HCT116 (cell line): ENCODE data around the gene DNAJC18. TPM values are rescaled to one million over a fixed set of nuclear protein-coding genes. Genes with fewer than 3 reads are reported as not detected.

Experiments used
- ATAC-seq: fragments of 200-7000 bp; cut with Tn5 transposase; 2 replicates; pipeline ENCODE4 v1.9.1; 2020; ENCODE audit warnings: mild to moderate bottlenecking, moderate library complexity
- BruUV-seq: library from RNA; stranded (reverse); fragments of 400-500 nt; replicated peaks from 2 replicates; lab custom pipeline; 2021; lab: Mats Ljungman, UMichigan
- CTCF ChIA-PET: fragments of 300-600 bp; sonication (Branson Sonifier 250); formaldehyde crosslinking; loops from one replicate; lab custom pipeline; 2021; ENCODE audit warnings: antibody characterized with exemption; lab: Charles Lee
- POLR2A ChIA-PET: fragments of 300-600, 350-600 bp; sonication (Branson Sonifier 250); formaldehyde crosslinking; loops from one replicate; lab custom pipeline; 2021; ENCODE audit warnings: antibody characterized with exemption; lab: Charles Lee
- RAD21 ChIA-PET, 2 experiments: fragments of 300-600 bp; sonication (Branson Sonifier 250); formaldehyde crosslinking; loops; one replicate each; lab custom pipeline; 2023; ENCODE audit warnings: low total read pairs in 2 of 2; ENCODE audit not compliant: uncharacterized antibody in 2 of 2, unreplicated experiment in 2 of 2, low non-redundant PET in 1 of 2; lab: Charles Lee
- DNase-seq: peaks from one replicate; pipeline ENCODE4 v3.0.0-alpha.2; 2010; ENCODE audit warnings: low read depth, low spot score
- H2AFZ ChIP-seq: fragments of 200-600 bp; shearing (Covaris generic), sonication (generic); 2 replicates; pipeline ENCODE4 v1.6.1; 2017; ENCODE audit warnings: low read depth, mixed run types, mixed read lengths, antibody characterized with exemption, low read length; ENCODE audit not compliant: poor library complexity, severe bottlenecking
- H3K27ac ChIP-seq: 2 replicates; pipeline ENCODE4 v1.5.1; 2012; ENCODE audit warnings: low read depth, low read length
- H3K27me3 ChIP-seq: fragments of 200-600 bp; sonication (generic); 2 replicates; pipeline ENCODE4 v1.6.1; 2016; ENCODE audit warnings: mixed run types, low read length, mixed read lengths; ENCODE audit not compliant: insufficient read depth
- H3K36me3 ChIP-seq, 2 experiments: fragments of 200-500 bp in 1 of 2; fragments of 200-600 bp in 1 of 2; sonication (Bioruptor generic) in 1 of 2; sonication (generic) in 1 of 2; 2 replicates each; pipeline versions ENCODE4 v1.5.1 to v1.6.1; 2014 to 2016; ENCODE audit warnings: low read length in 2 of 2, inconsistent platforms in 1 of 2, mixed read lengths in 1 of 2, mixed run types in 1 of 2; ENCODE audit not compliant: insufficient read depth in 2 of 2, control insufficient read depth in 1 of 2
- H3K4me1 ChIP-seq, 2 experiments: fragments of 200-600 bp in 1 of 2; sonication (generic) in 1 of 2; 2 replicates each; pipeline versions ENCODE4 v1.5.1 to v1.6.1; 2012 to 2017; ENCODE audit warnings: low read length in 2 of 2, inconsistent platforms in 1 of 2, mild to moderate bottlenecking in 1 of 2, mixed read lengths in 1 of 2, mixed run types in 1 of 2, moderate library complexity in 1 of 2; ENCODE audit not compliant: insufficient read depth in 2 of 2, control insufficient read depth in 1 of 2
- H3K4me2 ChIP-seq: fragments of 200-600 bp; sonication (generic); 2 replicates; pipeline ENCODE4 v1.6.1; 2017; ENCODE audit warnings: mixed run types, low read length, mixed read lengths
- H3K4me3 ChIP-seq, 2 experiments: fragments of 200-600 bp in 1 of 2; sonication (generic) in 1 of 2; replicated peaks in 1 of 2; 2 replicates each; pipeline ENCODE4 v1.5.1; 2011 to 2016; ENCODE audit warnings: low read length in 2 of 2, control low read depth in 1 of 2, low read depth in 1 of 2, mild to moderate bottlenecking in 1 of 2, mixed read lengths in 1 of 2, mixed run types in 1 of 2
- H3K79me2 ChIP-seq: fragments of 200-600 bp; sonication (generic); 2 replicates; pipeline ENCODE4 v1.6.1; 2017; ENCODE audit warnings: mild to moderate bottlenecking, mixed run types, low read length, moderate library complexity, mixed read lengths; ENCODE audit not compliant: insufficient read depth
- H3K9ac ChIP-seq: fragments of 200-600 bp; sonication (generic); 2 replicates; pipeline ENCODE4 v1.6.1; 2016; ENCODE audit warnings: low read length, mixed read lengths
- H3K9me2 ChIP-seq: fragments of 200-600 bp; sonication (generic), shearing (Covaris generic); 2 replicates; pipeline ENCODE4 v1.6.1; 2017; ENCODE audit warnings: mixed run types, mild to moderate bottlenecking, moderate library complexity; ENCODE audit not compliant: insufficient read depth
- H3K9me3 ChIP-seq, 2 experiments: fragments of 200-500 bp in 1 of 2; fragments of 200-600 bp in 1 of 2; sonication (Bioruptor generic) in 1 of 2; sonication (generic) in 1 of 2; 2 replicates each; pipeline ENCODE4 v1.6.1; 2014 to 2017; ENCODE audit warnings: low read length in 2 of 2, mixed read lengths in 2 of 2, inconsistent platforms in 1 of 2, low read depth in 1 of 2, mild to moderate bottlenecking in 1 of 2, mixed run types in 1 of 2, moderate library complexity in 1 of 2; ENCODE audit not compliant: control insufficient read depth in 1 of 2, insufficient read depth in 1 of 2
- H4K20me1 ChIP-seq: fragments of 200-600 bp; sonication (generic), shearing (Covaris generic); 2 replicates; pipeline ENCODE4 v1.6.1; 2017; ENCODE audit warnings: mixed run types, mild to moderate bottlenecking, moderate library complexity; ENCODE audit not compliant: insufficient read depth
- ATF3 ChIP-seq: IDR thresholded peaks from 2 replicates; pipeline ENCODE4 v1.6.1; 2012
- CBX3 ChIP-seq: IDR thresholded peaks from 2 replicates; pipeline ENCODE4 v1.6.1; 2012; ENCODE audit warnings: low read depth
- CEBPB ChIP-seq: IDR thresholded peaks from 2 replicates; pipeline ENCODE4 v1.6.1; 2012; ENCODE audit warnings: low read depth
- ELF1 ChIP-seq: IDR thresholded peaks from 2 replicates; pipeline ENCODE4 v1.6.1; 2012; ENCODE audit warnings: low read depth, borderline replicate concordance
- EZH2 ChIP-seq: fragments of 200-600 bp; sonication (generic); IDR thresholded peaks from 2 replicates; pipeline ENCODE4 v1.6.1; 2017; ENCODE audit warnings: antibody characterized with exemption, mixed run types
- EZH2phosphoT487 ChIP-seq: fragments of 200-600 bp; IDR thresholded peaks from 2 replicates; pipeline ENCODE4 v1.6.1; 2018; ENCODE audit warnings: antibody characterized with exemption, borderline replicate concordance
- FOSL1 ChIP-seq: IDR thresholded peaks from 2 replicates; pipeline ENCODE4 v1.6.1; 2012; ENCODE audit warnings: low read depth
- JUND ChIP-seq: IDR thresholded peaks from 2 replicates; pipeline ENCODE4 v1.6.1; 2012
- MAX ChIP-seq: IDR thresholded peaks from 2 replicates; pipeline ENCODE4 v1.6.1; 2012
- POLR2A ChIP-seq: IDR thresholded peaks from 2 replicates; pipeline ENCODE4 v1.7.0; 2011; ENCODE audit warnings: borderline replicate concordance; ENCODE audit not compliant: insufficient read depth, insufficient read length; ENCODE audit errors: extremely low read depth
- RAD21 ChIP-seq: IDR thresholded peaks from 2 replicates; pipeline ENCODE4 v1.6.1; 2012; ENCODE audit warnings: low read depth, mild to moderate bottlenecking
- REST ChIP-seq: IDR thresholded peaks from 2 replicates; pipeline ENCODE4 v1.6.1; 2012; ENCODE audit warnings: low read depth
- SP1 ChIP-seq: IDR thresholded peaks from 2 replicates; pipeline ENCODE4 v1.6.1; 2012; ENCODE audit warnings: low read depth
- SRF ChIP-seq: IDR thresholded peaks from 2 replicates; pipeline ENCODE4 v1.6.1; 2012; ENCODE audit warnings: low read depth
- TCF7L2 ChIP-seq: IDR thresholded peaks from 2 replicates; pipeline ENCODE4 v1.7.0; 2011; ENCODE audit warnings: borderline replicate concordance, inconsistent platforms; ENCODE audit not compliant: insufficient read depth, insufficient read length; ENCODE audit errors: extremely low read depth
- YY1 ChIP-seq: IDR thresholded peaks from 2 replicates; pipeline ENCODE4 v1.6.1; 2011; ENCODE audit warnings: low read length, low read depth, moderate library complexity, mild to moderate bottlenecking; ENCODE audit not compliant: insufficient replicate concordance; ENCODE audit errors: extremely low read depth
- ZFX ChIP-seq: fragments of 450-650 bp; IDR thresholded peaks from 2 replicates; pipeline ENCODE4 v1.6.1; 2017
- ZNF274 ChIP-seq: fragments of 200-500 bp; sonication (Bioruptor generic); IDR thresholded peaks from 2 replicates; pipeline ENCODE4 v1.6.1; 2014; ENCODE audit warnings: mild to moderate bottlenecking, low read depth, low read length, inconsistent platforms
- intact Hi-C: fragments of 100-400 bp; cut with micrococcal nuclease; formaldehyde crosslinking; loops from 2 replicates; pipeline ENCODE4 v1.10.0; 2022
- total RNA-seq: library from RNA; stranded (reverse); gene quantifications from one replicate; pipeline ENCODE4 v1.2.1, GENCODE V29; 2021; ENCODE audit not compliant: unreplicated experiment
- TF ChIP-seq, protein P1 (sequence below), 3 experiments: fragments of 200-600 bp in 1 of 3; sonication (generic) in 1 of 3; IDR thresholded peaks in 2 of 3; conservative IDR thresholded peaks in 1 of 3; 2 replicates each; pipeline ENCODE4 v1.5.1; 2012 to 2017; ENCODE audit warnings: low read depth in 2 of 3, low read length in 2 of 3, antibody characterized with exemption in 1 of 3, borderline replicate concordance in 1 of 3, control low read depth in 1 of 3, mild to moderate bottlenecking in 1 of 3, mixed read lengths in 1 of 3, mixed run types in 1 of 3, moderate library complexity in 1 of 3; ENCODE audit not compliant: insufficient read depth in 1 of 3

The DNAJC18 gene
- total RNA-seq, 1 experiment from 2014 or later = 5.7 TPM

DNA sequence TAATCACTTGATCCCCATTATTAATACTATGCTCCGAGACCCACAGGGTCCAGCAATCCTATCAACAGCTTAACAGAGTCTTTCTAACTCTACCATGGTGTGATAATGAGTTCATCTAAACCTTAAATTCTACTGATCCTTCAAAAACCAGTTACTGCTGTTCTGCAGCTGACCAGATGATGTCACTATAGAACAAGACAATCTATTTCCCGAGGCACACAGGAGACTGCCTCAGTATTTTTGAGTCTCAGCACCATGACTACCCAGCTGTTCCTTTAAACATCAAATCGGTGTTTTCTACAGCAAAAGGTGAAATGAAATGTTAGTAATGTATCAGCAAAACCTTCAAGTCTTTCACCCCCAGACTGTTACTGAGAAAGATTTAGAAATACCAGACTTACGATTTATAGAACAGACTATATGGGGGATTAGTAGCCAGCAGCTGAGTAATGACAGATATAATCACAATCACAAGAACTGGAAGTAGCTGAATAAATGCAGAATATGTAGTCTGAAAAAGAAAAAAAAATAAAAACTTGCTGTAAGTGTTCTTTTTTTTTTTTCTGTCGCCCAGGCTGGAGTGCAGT lies 16.9 kb downstream of the DNAJC18 start (continued):
- TF ChIP-seq ZFX (no peak), ZNF274 (no peak), POLR2A (no peak), SRF (no peak)

GRCh38 chr5:139419226-139420192 lies 19.8 kb downstream of the DNAJC18 start:
- Histone ChIP-seq H4K20me1 (no peaks in the 10 kb centered on the region), H3K9ac (no peak overlapping the region), H3K4me1 (peaks cover 3 to 18% of the 10 kb centered on the region in 2 experiments; a peak in 3 of 4 replicates), H2AFZ (no peak overlapping the region), H3K79me2 (no peaks in the 10 kb centered on the region), H3K4me3 (no peak overlapping the region), H3K4me2 (no peak overlapping the region), H3K27me3 (no peaks in the 10 kb centered on the region), H3K9me3 (no peaks in the 10 kb centered on the region), H3K36me3 (no peaks in the 10 kb centered on the region), H3K9me2 (no peaks in the 10 kb centered on the region), H3K27ac (no peak overlapping the region)
- intact Hi-C loops = no loop called here
- no TSS peak for BruUV-seq
- ChIA-PET POLR2A (no interaction called here), RAD21 (interaction anchor here in 1 of 2 experiments (0.7 kb wide), 1 partner anchor 204 kb away, joined by 3 read pairs; no protein-coding TSS in a partner anchor), CTCF (interaction anchor here (2.4 kb wide), 1 partner anchor 94 kb away, joined by 13 read pairs; no protein-coding TSS in a partner anchor)
- no peak for ATAC-seq
- no peak for DNase-seq
- TF ChIP-seq EZH2 = no peak
- TF ChIP-seq CEBPB = no peak
- no peak for TF ChIP-seq REST
- TF ChIP-seq RAD21 = no peak
- TF ChIP-seq EZH2phosphoT487 = no peak
- no peak for TF ChIP-seq SP1
- TF ChIP-seq ATF3 = no peak
- TF ChIP-seq MAX = no peak
- no peak for TF ChIP-seq FOSL1
- TF ChIP-seq CBX3 = no peak
- no peak for TF ChIP-seq JUND
- no peak for TF ChIP-seq SRF
- TF ChIP-seq YY1 = no peak
- TF ChIP-seq, protein P1, sequence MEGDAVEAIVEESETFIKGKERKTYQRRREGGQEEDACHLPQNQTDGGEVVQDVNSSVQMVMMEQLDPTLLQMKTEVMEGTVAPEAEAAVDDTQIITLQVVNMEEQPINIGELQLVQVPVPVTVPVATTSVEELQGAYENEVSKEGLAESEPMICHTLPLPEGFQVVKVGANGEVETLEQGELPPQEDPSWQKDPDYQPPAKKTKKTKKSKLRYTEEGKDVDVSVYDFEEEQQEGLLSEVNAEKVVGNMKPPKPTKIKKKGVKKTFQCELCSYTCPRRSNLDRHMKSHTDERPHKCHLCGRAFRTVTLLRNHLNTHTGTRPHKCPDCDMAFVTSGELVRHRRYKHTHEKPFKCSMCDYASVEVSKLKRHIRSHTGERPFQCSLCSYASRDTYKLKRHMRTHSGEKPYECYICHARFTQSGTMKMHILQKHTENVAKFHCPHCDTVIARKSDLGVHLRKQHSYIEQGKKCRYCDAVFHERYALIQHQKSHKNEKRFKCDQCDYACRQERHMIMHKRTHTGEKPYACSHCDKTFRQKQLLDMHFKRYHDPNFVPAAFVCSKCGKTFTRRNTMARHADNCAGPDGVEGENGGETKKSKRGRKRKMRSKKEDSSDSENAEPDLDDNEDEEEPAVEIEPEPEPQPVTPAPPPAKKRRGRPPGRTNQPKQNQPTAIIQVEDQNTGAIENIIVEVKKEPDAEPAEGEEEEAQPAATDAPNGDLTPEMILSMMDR (IDR thresholded peaks at IDR 0.05 in 2 of 3, conservative IDR thresholded peaks at IDR 0.05 in 1 of 3; ENCODE audit: borderline replicate concordance in 1 of 3, insufficient read depth in 1 of 3, low read depth in 2 of 3, low read length in 2 of 3) = no peak
- no peak for TF ChIP-seq TCF7L2
- TF ChIP-seq ELF1 = no peak
